ENCODE measurements around the gene PLOD2. TPM values are rescaled to one million over a fixed set of nuclear protein-coding genes. Genes with fewer than 3 reads are reported as not detected.

PLOD2 gene
- total RNA-seq, 1 donor from 2014 or later = 38.5 TPM

- no peaks in the 10 kb centered on the region for H3K27me3 ChIP-seq (ENCODE audit: control insufficient read depth, insufficient read depth, low read length)
- no peak for DNase-seq (ENCODE audit: low read depth)
- no peak for TF ChIP-seq CTCF (IDR thresholded peaks at IDR 0.05; ENCODE audit: insufficient read depth, low read length, poor library complexity, severe bottlenecking)
- no peak overlapping the region for H3K4me3 ChIP-seq (ENCODE audit: low read depth, low read length)
- no peaks in the 10 kb centered on the region for H3K36me3 ChIP-seq (ENCODE audit: control insufficient read depth, insufficient read depth, low read length)
Measured at GRCh38 chr3:146052056-146052790, 108.8 kb downstream of the PLOD2 start.

GRCh38 chr3:146050691-146051090 lies 110.3 kb downstream of the PLOD2 start:
- DNase-seq (ENCODE audit: low read depth) = no peak
- no peak for TF ChIP-seq CTCF (IDR thresholded peaks at IDR 0.05; ENCODE audit: insufficient read depth, low read length, poor library complexity, severe bottlenecking)
- Histone ChIP-seq H3K4me3 (ENCODE audit: low read depth, low read length) (no peak overlapping the region), H3K27me3 (ENCODE audit: control insufficient read depth, insufficient read depth, low read length) (no peaks in the 10 kb centered on the region), H3K36me3 (ENCODE audit: control insufficient read depth, insufficient read depth, low read length) (no peaks in the 10 kb centered on the region)

GRCh38 chr3:146047485-146047884 lies 113.5 kb downstream of the PLOD2 start:
- Histone ChIP-seq H3K4me3 (ENCODE audit: low read depth, low read length) (no peak overlapping the region), H3K27me3 (ENCODE audit: control insufficient read depth, insufficient read depth, low read length) (no peaks in the 10 kb centered on the region), H3K36me3 (ENCODE audit: control insufficient read depth, insufficient read depth, low read length) (no peaks in the 10 kb centered on the region)
- no peak for TF ChIP-seq CTCF (IDR thresholded peaks at IDR 0.05; ENCODE audit: insufficient read depth, low read length, poor library complexity, severe bottlenecking)
- no peak for DNase-seq (ENCODE audit: low read depth)

GRCh38 chr3:146044046-146044445 lies 116.9 kb downstream of the PLOD2 start:
- DNase-seq (ENCODE audit: low read depth) = peak; percentile 10
- Histone ChIP-seq H3K36me3 (ENCODE audit: control insufficient read depth, insufficient read depth, low read length) (no peaks in the 10 kb centered on the region), H3K27me3 (ENCODE audit: control insufficient read depth, insufficient read depth, low read length) (no peaks in the 10 kb centered on the region), H3K4me3 (ENCODE audit: low read depth, low read length) (no peak overlapping the region)
- no peak for TF ChIP-seq CTCF (IDR thresholded peaks at IDR 0.05; ENCODE audit: insufficient read depth, low read length, poor library complexity, severe bottlenecking)

- Histone ChIP-seq H3K36me3 (ENCODE audit: control insufficient read depth, insufficient read depth, low read length) (no peaks in the 10 kb centered on the region), H3K4me3 (ENCODE audit: low read depth, low read length) (no peak overlapping the region), H3K27me3 (ENCODE audit: control insufficient read depth, insufficient read depth, low read length) (no peaks in the 10 kb centered on the region)
- no peak for TF ChIP-seq CTCF (IDR thresholded peaks at IDR 0.05; ENCODE audit: insufficient read depth, low read length, poor library complexity, severe bottlenecking)
- no peak for DNase-seq (ENCODE audit: low read depth)
Measured at GRCh38 chr3:146040630-146041029, 120.4 kb downstream of the PLOD2 start.

GRCh38 chr3:146037697-146038096 lies 123.3 kb downstream of the PLOD2 start:
- no peak for DNase-seq (ENCODE audit: low read depth)
- no peak for TF ChIP-seq CTCF (IDR thresholded peaks at IDR 0.05; ENCODE audit: insufficient read depth, low read length, poor library complexity, severe bottlenecking)
- no peak overlapping the region for H3K4me3 ChIP-seq (ENCODE audit: low read depth, low read length)
- H3K36me3 ChIP-seq (ENCODE audit: control insufficient read depth, insufficient read depth, low read length) = no peaks in the 10 kb centered on the region
- H3K27me3 ChIP-seq (ENCODE audit: control insufficient read depth, insufficient read depth, low read length) = no peaks in the 10 kb centered on the region
